ENCODE results near the gene MMP14. TPM values are rescaled to one million over a fixed set of nuclear protein-coding genes. Genes with fewer than 3 reads are reported as not detected.
"Not testable (repeated sequence)": the region's sequence is repeated elsewhere in the genome, so short reads cannot be mapped to it uniquely, and the experiment has no call there.

MMP14 gene
- total RNA-seq, 1 experiment from 2014 or later = 57.2 TPM

DNA sequence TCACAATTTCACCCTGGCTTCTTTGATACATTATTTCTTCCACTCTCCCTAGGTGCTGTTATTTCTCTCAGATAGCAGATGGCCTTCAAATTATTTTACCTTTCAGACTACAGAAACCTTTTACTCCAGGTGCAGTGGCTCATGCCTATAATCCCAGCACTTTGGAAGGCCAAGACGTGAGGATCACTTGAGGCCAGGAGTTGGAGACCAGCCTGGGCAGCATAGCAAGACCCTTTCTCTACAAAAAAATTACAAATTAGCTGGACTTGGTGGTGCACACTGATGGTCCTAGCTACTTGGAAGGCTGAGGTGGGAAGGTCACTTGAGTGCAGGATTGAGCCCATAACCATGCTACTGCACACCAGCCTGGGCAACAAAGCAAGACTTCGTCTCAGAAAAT is 44.2 kb upstream of the MMP14 start:
- ChIA-PET POLR2A (no interaction called here), CTCF (interaction anchor here (0.9 to 1.2 kb wide), 2 partner anchors 15 to 210 kb away, joined by 4 to 5 read pairs; no protein-coding TSS in a partner anchor)
- Mint-ChIP-seq H3K4me3 (ENCODE audit: unreplicated experiment) (no peak overlapping the region), H3K27ac (ENCODE audit: unreplicated experiment) (peak overlapping the region; percentile 46), H3K36me3 (ENCODE audit: insufficient read depth, unreplicated experiment) (peaks cover 85% of the 10 kb centered on the region), H3K9me3 (ENCODE audit: unreplicated experiment) (no peaks in the 10 kb centered on the region), H3K27me3 (ENCODE audit: insufficient read depth, unreplicated experiment) (no peaks in the 10 kb centered on the region), H3K4me1 (ENCODE audit: low read depth, unreplicated experiment) (peaks cover 35% of the 10 kb centered on the region)
- Histone ChIP-seq H3K9me3 (no peaks in the 10 kb centered on the region), H3K36me3 (ENCODE audit: control insufficient read depth, insufficient read depth, low read length) (peaks cover 2% of the 10 kb centered on the region; the same call in 1 of the 2 replicates), H3K4me1 (peaks cover 58% of the 10 kb centered on the region), H3K4me3 (ENCODE audit: low read depth, low read length) (no peak overlapping the region), H3K27me3 (replicated peaks; ENCODE audit: control insufficient read depth, insufficient read depth, low read length) (no peaks in the 10 kb centered on the region)
- no peak for TF ChIP-seq CTCF (IDR thresholded peaks at IDR 0.05; ENCODE audit: insufficient read depth in 1 of 2, low read depth in 1 of 2, low read length in 1 of 2, severe bottlenecking in 1 of 2, unreplicated experiment in 1 of 2)
- no peak for DNase-seq
- BruUV-seq (replicated peaks) = no TSS peak
- intact Hi-C loops (cut with micrococcal nuclease; ENCODE audit: unreplicated experiment) = no loop called here

DNA sequence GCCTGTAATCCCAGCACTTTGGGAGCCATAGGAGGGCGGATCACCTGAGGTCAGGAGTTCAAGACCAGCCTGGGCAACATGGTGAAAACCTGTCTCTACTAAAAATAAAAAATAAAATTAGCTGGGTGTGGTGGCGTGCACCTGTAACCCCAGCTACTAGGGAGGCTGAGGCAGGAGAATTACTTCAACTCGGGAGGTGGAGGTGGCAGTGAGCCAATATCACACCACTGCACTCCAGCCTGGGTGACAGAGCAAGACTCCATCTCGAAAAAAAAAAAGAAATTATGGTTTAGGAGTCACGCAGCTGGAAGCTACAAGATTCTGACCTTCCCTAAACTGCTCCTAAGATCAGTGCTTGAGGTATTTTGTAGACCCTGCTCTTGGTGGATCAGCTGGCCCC is 42.8 kb upstream of the MMP14 start:
- H3K36me3 ChIP-seq (ENCODE audit: control insufficient read depth, insufficient read depth, low read length); H3K27me3 ChIP-seq (replicated peaks; ENCODE audit: control insufficient read depth, insufficient read depth, low read length); BruUV-seq (replicated peaks); H3K9me3 Mint-ChIP-seq (ENCODE audit: unreplicated experiment); CTCF ChIA-PET; intact Hi-C loops (cut with micrococcal nuclease; ENCODE audit: unreplicated experiment); H3K27me3 Mint-ChIP-seq (ENCODE audit: insufficient read depth, unreplicated experiment); H3K27ac Mint-ChIP-seq (ENCODE audit: unreplicated experiment); H3K4me3 Mint-ChIP-seq (ENCODE audit: unreplicated experiment); H3K9me3 ChIP-seq; H3K4me3 ChIP-seq (ENCODE audit: low read depth, low read length); DNase-seq: not testable (repeated sequence)
- POLR2A ChIA-PET = interaction anchor here (1.0 kb wide), 1 partner anchor 14 kb away, joined by 4 read pairs; no protein-coding TSS in a partner anchor
- Mint-ChIP-seq H3K36me3 (ENCODE audit: insufficient read depth, unreplicated experiment) (peaks cover 90% of the 10 kb centered on the region), H3K4me1 (ENCODE audit: low read depth, unreplicated experiment) (peaks cover 49% of the 10 kb centered on the region)
- H3K4me1 ChIP-seq = peaks cover 72% of the 10 kb centered on the region

DNA sequence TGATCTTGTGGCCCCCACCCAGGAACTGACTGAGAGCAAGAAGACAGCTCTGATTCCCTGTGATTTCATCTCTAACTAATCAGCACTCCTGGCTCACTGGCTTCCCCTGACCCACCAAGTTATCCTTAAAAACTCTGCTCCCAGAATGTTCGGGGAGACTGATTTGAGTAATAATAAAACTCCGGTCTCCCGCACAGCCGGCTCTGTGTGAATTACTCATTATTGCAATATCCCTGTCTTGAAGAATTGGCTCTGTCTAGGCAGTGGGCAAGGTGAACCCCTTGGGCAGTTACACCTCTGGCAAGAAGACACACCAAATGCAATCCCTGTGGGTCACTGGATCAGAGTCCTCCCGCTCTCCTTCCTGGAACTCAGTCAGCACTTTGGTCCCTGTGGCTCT is 42.4 kb upstream of the MMP14 start:
- POLR2A ChIA-PET = interaction anchor here (1.0 kb wide), 1 partner anchor 13 kb away, joined by 4 read pairs; no protein-coding TSS in a partner anchor
- no TSS peak for BruUV-seq (replicated peaks)
- Mint-ChIP-seq H3K4me3 (ENCODE audit: unreplicated experiment) (no peak overlapping the region), H3K27me3 (ENCODE audit: insufficient read depth, unreplicated experiment) (no peaks in the 10 kb centered on the region), H3K27ac (ENCODE audit: unreplicated experiment) (no peak overlapping the region), H3K9me3 (ENCODE audit: unreplicated experiment) (no peaks in the 10 kb centered on the region), H3K4me1 (ENCODE audit: low read depth, unreplicated experiment) (peaks cover 53% of the 10 kb centered on the region), H3K36me3 (ENCODE audit: insufficient read depth, unreplicated experiment) (peaks cover 90% of the 10 kb centered on the region)
- no peak for DNase-seq
- no peaks in the 10 kb centered on the region for H3K9me3 ChIP-seq
- intact Hi-C loops (cut with micrococcal nuclease; ENCODE audit: unreplicated experiment) = no loop called here
- peaks cover 74% of the 10 kb centered on the region for H3K4me1 ChIP-seq
- no peak for TF ChIP-seq CTCF (IDR thresholded peaks at IDR 0.05; ENCODE audit: insufficient read depth in 1 of 2, low read depth in 1 of 2, low read length in 1 of 2, severe bottlenecking in 1 of 2, unreplicated experiment in 1 of 2)
- CTCF ChIA-PET = interaction anchor here (1.3 kb wide), 1 partner anchor 14 kb away, joined by 4 read pairs; no protein-coding TSS in a partner anchor
- no peaks in the 10 kb centered on the region for H3K27me3 ChIP-seq (replicated peaks; ENCODE audit: control insufficient read depth, insufficient read depth, low read length)
- peaks cover 2% of the 10 kb centered on the region; the same call in 1 of the 2 replicates for H3K36me3 ChIP-seq (ENCODE audit: control insufficient read depth, insufficient read depth, low read length)
- no peak overlapping the region for H3K4me3 ChIP-seq (ENCODE audit: low read depth, low read length)

Measured in Caco-2 (cell line).